AG20443 (cell line): ENCODE measurements around the gene PABPN1.

Experiments
- DNase-seq: peaks from one replicate; pipeline ENCODE4 v3.0.0; 2012; ENCODE audit warnings: low spot score, mixed read lengths

Gene PABPN1

DNA sequence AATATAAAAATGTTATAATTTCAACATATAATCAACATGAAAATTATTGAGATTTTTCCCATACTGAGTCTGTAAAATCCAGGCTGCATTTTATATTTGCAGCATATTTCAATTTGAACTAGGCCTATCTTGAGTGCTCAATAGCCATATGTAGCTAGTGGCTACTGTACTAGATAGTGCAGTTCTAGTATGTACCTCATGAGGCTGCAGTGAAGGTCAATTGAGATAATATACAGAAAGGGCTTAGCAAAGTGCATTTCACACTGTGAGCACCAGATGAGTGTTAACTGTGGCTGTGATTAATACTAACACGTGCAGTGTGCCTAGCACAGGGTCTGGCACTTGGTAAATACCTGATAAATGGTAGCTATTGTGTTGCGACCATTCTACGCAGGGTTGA, 36.8 kb downstream of the PABPN1 start:
- no peak for DNase-seq

DNA sequence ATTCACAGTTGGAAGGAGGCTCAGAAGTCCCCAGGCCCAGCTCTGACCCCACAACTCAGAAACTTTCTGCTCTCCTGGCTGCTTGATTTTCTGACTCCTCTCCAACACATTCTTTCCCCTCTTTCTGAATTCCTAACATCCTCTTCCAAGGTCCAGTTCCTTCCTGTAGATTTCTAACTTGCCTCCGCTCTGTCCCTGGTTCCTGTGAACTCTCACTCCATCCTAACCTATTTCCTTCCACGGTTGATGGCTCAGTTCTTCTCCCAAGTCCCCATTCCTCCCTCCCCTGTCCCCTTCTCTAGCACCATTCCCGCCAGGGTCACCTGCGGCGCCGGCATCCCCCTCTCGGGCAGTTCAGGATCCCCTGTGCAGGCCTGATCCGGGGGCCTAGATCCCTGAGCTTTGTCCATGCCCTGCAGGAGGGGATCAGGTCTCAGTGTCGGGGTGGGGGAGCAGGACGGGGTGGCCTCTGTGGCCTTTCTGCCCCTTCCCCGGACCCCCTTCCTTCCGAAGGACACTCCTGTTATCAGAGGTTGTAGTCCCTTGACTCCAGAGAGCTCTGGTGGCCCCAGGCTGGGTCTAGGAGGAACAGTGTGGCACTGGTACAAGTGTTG, 37.4 kb downstream of the PABPN1 start:
- no peak for DNase-seq

DNA sequence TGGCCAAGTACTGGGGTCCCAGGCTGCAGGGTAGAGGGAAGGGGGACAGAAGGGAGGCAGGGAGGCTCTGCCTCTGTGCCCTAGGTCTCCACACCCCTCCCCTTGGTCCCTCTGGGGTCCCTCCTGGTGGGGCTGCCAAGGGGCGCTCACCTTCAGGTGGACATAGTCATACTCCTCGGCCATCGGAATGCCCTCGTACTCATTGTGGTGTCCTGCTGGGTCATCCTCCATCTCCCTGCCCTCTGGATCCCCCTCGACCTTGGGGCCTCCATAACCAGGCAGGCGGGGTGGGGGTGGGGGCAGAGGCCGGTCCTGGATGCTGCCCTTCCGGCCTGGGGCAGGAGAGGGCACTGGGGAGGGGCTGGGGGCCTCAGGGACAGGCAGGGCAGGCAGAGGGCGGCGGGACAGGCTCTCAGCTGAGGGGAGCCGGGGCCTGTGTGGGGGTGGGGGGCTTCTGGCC, 37.9 kb downstream of the PABPN1 start:
- DNase-seq, result no peak

DNA sequence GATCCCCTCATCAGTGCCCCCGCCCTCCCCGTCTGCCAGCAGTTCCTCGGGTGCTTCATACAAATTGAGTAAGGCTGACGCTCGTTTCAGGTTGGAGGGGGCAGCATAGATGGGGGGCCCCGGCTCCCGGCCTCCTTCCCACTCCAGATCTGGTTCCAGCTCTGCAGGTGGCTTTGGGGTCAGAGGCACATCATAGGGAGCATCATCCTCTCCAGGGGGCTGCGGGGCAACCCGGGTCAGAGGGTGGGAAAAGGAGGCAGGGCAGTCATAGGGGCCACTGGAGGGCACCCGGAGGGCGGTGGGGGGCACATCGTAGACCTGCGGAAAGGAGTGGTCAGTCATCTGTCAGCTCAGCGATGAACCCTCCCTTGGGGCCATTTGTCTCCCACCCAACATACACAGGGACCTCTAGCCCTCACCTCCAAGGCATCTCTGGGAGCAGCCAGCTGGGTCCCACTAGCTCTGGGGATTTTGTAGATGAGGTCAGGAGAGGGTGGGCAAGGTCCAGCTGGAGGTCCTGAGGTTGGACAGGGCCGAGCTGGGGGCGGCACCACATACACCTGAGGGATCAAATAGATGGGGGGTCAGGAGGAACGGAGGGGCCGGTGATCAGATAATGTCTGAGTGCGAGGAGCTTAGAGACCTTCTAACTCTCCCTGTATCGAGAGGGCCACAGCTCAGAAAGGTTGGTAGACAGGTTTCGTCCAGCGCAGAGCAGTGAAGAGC, 38.6 kb downstream of the PABPN1 start:
- DNase-seq, result no peak

DNA sequence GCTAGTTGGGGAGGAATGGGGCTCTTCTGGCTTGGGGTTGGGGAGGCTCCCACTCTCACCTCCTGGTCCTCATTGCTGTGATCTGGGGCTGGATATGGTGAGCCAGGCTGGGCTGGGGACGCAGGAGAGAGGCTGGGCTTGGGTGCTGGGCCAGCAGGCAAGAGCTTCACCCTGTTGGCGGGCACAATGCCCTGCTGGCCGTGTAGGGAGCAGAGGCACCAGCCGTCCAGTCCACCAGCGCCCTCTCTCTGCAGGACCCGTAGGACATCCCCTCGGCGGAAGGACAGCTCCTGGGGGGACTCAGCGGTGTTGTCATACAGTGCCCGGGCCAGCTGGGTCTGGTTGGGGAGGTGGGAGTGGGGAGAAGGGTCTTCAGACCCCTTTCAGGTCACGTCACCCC, 39.2 kb downstream of the PABPN1 start:
- no peak for DNase-seq

DNA sequence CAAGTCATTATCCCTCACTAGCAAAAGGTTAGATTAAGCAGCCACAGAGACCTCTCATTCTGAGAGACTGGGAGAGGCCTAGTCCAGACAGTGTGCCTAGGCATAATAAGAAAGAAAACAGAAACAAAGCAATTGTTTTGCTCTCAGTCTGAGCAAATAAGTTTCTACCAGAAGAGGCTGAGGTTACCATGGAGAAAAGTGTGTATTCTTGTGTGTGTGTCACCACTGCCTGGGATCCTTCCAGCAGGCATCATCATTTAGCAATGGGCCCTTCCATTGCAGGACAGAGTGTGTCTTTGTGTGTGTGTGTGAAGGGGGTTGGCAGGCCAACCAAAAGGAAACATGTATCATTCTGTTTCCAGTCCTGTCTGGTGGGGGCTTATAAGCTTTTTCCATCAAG, 40.1 kb downstream of the PABPN1 start:
- peak; percentile 77 for DNase-seq

DNA sequence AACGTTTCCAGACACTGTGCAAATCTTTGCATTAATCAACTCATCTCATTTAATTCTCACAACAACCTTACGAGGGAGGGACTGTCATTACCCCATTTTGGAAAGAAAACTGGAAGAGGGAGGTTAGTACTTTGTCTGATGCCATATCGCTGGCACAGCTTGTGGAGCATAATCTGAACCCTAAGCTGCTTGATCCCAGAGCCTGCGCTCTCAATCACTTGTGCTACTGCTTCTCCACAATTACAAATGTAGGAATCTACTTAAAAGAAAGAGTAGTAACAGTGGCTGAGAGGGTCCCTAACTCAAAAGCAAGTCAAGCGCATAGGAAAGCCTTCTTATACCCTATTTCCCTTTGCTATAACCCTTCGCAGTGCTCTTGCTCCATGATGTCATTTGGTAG, 40.5 kb downstream of the PABPN1 start:
- DNase-seq, result no peak

DNA sequence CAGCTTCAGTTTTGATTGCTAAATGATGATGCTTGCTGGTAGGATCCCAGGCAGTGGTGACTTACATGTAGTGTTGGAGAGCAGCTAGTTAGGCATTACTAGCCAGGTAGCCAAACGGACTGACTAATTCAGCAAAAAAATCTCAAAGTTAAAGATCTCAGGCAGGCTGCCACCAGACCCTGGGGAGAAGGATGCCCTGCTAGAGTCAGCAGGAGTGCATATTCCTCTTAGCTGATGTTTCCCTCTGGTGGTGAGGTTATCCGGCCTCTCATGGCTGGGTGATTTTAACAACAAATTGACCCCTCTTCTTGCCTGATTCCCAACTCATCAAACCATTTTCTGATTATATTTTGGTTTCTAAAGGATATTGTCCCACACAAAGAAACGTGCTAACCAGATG, 40.9 kb downstream of the PABPN1 start:
- peak; percentile 46 for DNase-seq

DNA sequence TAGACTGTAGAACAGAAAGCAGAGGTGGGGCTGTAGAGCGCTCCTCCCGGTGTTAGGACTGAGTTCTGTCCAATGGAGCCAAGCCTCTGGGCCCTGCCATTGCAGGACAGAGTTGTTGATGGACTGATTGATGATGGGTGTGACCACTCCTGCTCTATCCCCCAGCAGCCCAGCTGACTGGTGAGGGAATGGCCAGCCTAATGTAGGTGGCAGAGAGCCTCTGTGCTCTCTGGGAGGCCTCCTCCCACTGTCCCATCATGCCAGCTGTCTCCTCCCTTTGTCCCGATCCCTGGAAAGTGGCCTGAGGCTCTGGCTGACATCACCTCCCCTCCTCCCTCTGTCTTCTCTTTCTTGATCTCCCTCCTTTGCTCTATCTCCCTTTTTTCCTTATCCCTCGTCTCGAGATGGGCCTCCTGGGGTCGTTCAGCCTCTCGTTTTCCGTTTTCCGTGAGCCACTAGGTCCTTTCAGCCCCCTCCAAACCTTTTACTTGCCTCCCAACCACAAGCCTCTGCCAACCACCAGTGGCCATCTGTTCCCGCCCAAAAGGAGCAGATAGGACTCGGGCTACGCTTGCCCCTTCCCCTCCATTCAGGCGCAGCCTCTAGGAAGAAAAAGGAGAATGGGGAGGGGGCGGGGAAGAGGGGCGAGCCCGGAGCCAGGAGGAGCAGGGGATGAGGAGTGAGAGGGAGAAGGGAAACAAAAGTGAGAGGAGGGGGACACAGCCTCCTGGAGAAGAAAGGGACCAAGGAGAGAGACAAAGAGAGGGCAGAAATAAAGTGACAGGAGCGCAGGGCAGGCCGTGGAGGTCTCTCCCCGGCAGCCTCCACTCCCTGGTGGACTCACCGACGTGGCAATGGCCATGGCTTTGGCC, 43.1 kb downstream of the PABPN1 start:
- peak; percentile 73 for DNase-seq

DNA sequence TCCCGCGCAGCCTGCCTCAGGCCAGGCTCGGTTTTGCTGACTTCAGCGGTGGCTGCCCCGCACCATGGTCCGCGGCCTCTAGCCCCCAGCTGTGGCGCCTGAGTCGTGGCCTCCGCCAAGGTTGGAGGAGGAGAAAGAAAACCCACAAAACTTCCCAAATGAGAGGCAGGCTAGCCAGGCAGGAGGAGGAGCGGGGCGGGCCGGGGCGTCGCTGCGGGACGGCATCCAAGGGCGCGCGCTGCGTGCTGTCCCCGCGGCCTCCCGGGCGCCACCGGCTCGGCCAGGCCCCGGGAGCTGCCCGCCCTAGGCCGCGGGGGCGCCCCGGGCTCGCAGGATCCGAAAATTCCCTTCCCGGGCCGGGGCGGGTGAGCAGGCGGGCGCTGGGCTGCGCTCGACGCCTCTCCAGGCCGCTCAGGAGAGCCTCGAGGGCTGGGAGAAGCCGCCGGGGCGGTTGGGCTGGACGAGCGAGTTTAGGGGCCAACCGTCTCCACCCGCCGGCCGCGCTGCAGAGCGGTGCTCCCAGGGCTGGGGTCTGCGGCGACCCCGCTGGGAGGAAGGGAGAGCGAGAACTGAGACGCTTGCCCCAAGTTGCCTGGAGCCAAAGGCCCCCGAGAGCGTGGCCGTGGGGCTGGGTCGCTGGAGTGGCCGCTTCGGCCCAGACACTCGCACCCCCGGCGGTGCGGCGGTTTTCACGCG, 43.9 kb downstream of the PABPN1 start, which contains the start of gene EFS:
Gene EFS, minus strand, starts transcription at position 137 of the 696 bp plus-strand sequence. CDS start 147 bp downstream, outside the sequence.
- peak; percentile 87 for DNase-seq

DNA sequence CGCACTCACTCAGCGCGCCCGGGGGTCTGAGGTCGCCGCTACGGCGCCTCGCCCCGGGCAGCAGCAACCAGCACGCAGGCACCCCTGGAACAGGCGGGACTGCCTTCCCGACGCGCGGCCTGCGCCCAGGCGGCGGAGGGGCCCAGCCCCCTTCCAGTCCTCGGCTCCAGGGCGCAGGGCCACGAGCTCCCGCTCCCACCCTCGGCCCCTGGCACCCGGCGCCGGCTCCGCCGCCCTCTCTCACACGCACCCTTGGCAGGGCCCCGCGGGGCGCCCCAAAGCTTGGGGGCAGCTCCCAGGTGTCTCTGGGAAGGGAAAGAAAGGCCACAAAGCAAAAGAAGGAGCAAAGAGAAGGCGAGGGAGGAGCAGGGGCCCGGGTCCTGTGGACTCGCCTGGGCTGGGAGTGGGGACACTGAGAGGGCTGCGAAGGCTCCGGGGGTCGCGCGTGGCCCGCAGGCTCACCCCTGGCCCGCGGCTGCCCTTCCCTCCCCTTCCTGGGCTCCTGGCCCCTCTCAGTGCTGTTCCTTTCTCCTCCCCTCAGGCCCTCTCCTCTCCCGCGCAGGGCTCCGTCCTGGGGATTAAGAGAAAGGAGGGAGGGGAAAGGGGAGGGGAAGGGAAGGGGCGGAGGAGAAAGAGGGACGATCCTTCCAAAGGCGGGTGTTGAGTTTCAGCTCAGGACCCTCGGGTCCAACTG, 44.6 kb downstream of the PABPN1 start:
- DNase-seq, result peak; percentile 59

DNA sequence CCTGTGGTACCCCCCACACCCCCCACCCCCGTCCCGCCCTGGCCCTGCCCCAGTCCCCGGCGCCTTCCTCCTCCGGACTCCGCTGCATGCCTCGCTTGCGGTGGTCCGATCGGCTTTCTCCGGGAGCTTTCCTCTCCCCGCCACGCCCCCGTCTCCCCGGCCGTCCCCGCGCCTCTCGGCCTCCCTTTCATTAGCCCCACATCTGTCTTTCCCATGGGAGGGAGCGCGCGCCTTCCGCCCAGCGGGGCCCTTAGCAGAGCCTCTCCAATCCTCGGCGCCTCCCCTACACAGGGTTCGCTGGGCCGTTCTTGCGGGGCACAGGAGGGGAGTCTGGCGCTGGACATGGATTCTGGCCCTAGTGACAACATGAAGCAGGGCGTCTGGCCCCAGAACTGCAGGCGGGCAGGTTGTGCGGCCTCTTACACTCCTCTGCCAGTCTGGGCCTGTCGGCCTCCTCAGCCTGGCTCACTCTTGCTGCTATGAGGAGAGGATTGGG, 45.2 kb downstream of the PABPN1 start:
- peak; percentile 73 for DNase-seq

DNA sequence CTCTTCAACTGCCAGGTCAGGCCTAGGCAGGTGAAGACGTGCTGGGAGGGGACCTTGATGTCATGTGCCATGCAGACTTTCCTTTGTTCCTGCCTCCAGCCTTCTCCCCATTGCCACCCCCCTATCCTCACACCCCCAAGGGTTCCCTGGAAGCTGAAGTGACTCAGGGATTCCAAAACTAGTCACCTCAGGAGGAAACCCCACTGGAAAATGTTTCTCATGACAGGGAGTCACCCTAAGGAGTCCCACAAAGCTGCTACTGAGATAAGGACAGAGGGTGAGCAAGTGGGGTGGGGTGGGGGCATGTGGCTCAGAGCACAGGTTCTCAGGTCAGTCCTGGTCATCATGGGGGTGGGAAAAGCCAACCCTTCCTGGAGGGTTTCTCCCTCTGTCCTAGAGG, 49.0 kb downstream of the PABPN1 start:
- no peak for DNase-seq

DNA sequence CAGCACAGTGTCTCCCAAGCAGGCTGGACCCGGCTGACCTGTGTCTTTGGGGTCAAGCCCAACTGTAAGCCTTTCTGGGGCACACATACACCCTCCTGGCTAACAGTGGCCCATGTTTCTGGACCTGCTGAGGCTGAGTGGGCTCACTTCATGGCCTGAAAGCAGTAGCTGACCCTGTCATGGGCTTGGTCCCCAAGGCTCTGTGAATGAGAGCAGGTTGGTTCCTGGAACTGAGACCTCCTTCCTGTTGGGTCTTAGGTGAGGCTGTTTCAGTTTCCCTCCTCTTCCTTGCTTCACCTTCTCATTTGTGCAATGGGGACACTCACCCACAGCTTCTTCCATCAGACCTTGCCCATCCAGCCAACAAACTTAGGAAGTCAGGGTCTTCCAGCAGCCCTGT, 50.6 kb downstream of the PABPN1 start:
- DNase-seq, result no peak

DNA sequence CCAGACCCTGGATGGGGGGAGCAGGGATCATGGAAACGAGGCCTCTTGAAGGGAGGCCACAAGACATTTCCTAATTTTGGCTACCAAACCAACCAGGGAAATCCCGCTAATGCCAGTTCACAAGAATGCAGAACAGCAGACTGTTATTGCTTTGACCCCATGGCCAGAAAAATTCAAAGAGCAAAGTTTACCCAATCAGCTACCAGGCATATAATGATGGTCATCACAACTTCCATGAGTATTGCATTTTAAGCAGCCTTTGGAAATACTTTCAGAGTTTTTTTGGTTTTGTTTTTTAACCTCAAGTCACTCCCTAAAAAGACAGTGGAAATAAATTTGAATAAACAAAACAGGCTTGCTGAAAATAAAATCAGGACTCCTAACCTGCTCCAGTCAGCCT, 51.3 kb downstream of the PABPN1 start, which contains the start of gene IL25:
Gene IL25, plus strand, starts transcription at position 301 of the 400 bp plus-strand sequence.
- DNase-seq, result no peak

DNA sequence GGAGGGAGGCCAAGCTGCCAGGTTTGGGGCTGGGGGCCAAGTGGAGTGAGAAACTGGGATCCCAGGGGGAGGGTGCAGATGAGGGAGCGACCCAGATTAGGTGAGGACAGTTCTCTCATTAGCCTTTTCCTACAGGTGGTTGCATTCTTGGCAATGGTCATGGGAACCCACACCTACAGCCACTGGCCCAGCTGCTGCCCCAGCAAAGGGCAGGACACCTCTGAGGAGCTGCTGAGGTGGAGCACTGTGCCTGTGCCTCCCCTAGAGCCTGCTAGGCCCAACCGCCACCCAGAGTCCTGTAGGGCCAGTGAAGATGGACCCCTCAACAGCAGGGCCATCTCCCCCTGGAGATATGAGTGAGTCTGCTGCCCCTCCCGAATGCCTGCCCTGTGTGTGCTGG, 51.8 kb downstream of the PABPN1 start:
- DNase-seq, result no peak
